T-helper 2 cell treated with Interferon-gamma antibody and Interleukin-4, amounts not matched to agents 5 μg/mL and 100 μg/mL, for 36 hours (primary cell): Measurements from ENCODE around the gene CST6.

ENCODE experiments used
- DNase-seq: peaks from one replicate; pipeline ENCODE4 v3.0.0; 2021; ENCODE audit warnings: low spot score
- H3K27ac Mint-ChIP-seq: one replicate; pipeline ENCODE4 v1.8.0; 2021; ENCODE audit warnings: mild to moderate bottlenecking, mixed read lengths
- H3K27me3 Mint-ChIP-seq: one replicate; pipeline ENCODE4 v1.8.0; 2021; ENCODE audit warnings: low read depth, mixed read lengths
- H3K36me3 Mint-ChIP-seq: one replicate; pipeline ENCODE4 v1.8.0; 2021; ENCODE audit warnings: low read depth, mixed read lengths
- H3K4me1 Mint-ChIP-seq: one replicate; pipeline ENCODE4 v1.8.0; 2021; ENCODE audit warnings: low read depth, mixed read lengths
- H3K4me3 Mint-ChIP-seq: one replicate; pipeline ENCODE4 v1.8.0; 2022; ENCODE audit warnings: mild to moderate bottlenecking, moderate library complexity, mixed read lengths
- H3K9me3 Mint-ChIP-seq: one replicate; pipeline ENCODE4 v1.8.0; 2021; ENCODE audit warnings: mixed read lengths

Gene CST6, protein sequence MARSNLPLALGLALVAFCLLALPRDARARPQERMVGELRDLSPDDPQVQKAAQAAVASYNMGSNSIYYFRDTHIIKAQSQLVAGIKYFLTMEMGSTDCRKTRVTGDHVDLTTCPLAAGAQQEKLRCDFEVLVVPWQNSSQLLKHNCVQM

DNA sequence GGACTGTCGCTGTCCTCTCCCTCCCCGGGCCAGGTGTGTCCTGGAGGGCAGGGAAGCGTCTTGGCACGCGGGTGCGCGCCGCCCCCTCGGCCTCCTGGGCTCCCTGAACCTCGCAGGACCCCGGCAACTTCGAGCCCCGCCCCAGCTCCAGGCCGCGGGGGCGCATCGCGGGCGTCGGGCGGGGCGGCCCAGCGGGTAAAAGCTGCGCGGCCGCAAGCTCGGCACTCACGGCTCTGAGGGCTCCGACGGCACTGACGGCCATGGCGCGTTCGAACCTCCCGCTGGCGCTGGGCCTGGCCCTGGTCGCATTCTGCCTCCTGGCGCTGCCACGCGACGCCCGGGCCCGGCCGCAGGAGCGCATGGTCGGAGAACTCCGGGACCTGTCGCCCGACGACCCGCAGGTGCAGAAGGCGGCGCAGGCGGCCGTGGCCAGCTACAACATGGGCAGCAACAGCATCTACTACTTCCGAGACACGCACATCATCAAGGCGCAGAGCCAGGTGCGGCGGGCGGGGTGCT is at the start of gene CST6:
Gene CST6, plus strand, starts transcription at position 224 of the 519 bp plus-strand sequence. Its CDS starts 37 bp downstream, at position 261.
- Mint-ChIP-seq H3K27me3 (peaks cover 23% of the 10 kb centered on the region), H3K4me1 (no peaks in the 10 kb centered on the region), H3K27ac (no peak within 1 kb of the TSS), H3K4me3 (no peak within 1 kb of the TSS), H3K36me3 (no peaks in the 10 kb centered on the region), H3K9me3 (no peaks in the 10 kb centered on the region)
- no peak for DNase-seq

DNA sequence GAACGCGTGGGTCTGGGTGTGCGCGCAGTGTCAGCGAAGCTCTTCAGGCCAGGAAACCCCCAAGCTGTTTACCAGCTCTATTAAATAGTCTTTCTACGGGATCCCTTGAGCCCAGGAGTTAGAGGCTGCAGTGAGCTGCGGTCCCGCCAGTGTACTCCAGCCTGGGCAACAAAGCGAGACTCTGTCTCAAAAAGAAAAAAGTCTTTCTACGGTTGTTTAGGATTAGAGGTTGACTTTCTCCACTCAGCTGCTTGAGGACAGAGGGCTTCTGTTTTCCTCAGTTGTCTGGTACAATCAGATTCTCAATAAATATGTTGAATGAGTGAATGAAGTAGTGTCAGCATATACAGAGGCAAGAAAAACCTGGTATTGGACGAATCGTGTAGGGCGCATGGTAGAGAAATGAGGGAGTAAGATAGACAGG is 49.7 kb upstream of the CST6 start:
- DNase-seq, result no peak
- no peaks in the 10 kb centered on the region for H3K27me3 Mint-ChIP-seq
- H3K9me3 Mint-ChIP-seq, result no peaks in the 10 kb centered on the region
- H3K4me1 Mint-ChIP-seq, result peaks cover 36% of the 10 kb centered on the region
- peaks cover 38% of the 10 kb centered on the region for H3K36me3 Mint-ChIP-seq
- peak overlapping the region; percentile 82 for H3K4me3 Mint-ChIP-seq
- peak overlapping the region; percentile 69 for H3K27ac Mint-ChIP-seq

DNA sequence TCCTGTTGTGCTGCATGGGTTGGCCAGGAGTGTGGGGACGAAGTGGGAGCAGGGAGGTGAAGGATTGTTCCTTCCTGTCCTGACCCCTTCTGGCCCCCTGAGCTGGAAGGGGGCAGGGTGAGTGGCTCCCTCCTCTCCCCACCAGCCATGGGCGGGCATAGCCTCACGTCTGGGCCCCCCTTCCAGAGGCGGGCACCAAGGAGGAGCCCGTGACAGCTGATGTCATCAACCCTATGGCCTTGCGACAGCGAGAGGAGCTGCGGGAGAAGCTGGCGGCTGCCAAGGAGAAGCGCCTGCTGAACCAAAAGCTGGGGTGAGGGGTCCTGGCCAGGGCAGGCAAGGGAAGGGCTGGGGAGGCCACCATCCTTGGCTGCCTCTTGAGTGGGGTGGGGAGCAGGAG is 46.9 kb upstream of the CST6 start:
- Mint-ChIP-seq H3K4me3 (no peak overlapping the region), H3K27me3 (no peaks in the 10 kb centered on the region), H3K36me3 (peaks cover 49% of the 10 kb centered on the region), H3K9me3 (no peaks in the 10 kb centered on the region), H3K27ac (no peak overlapping the region), H3K4me1 (peaks cover 25% of the 10 kb centered on the region)
- no peak for DNase-seq

DNA sequence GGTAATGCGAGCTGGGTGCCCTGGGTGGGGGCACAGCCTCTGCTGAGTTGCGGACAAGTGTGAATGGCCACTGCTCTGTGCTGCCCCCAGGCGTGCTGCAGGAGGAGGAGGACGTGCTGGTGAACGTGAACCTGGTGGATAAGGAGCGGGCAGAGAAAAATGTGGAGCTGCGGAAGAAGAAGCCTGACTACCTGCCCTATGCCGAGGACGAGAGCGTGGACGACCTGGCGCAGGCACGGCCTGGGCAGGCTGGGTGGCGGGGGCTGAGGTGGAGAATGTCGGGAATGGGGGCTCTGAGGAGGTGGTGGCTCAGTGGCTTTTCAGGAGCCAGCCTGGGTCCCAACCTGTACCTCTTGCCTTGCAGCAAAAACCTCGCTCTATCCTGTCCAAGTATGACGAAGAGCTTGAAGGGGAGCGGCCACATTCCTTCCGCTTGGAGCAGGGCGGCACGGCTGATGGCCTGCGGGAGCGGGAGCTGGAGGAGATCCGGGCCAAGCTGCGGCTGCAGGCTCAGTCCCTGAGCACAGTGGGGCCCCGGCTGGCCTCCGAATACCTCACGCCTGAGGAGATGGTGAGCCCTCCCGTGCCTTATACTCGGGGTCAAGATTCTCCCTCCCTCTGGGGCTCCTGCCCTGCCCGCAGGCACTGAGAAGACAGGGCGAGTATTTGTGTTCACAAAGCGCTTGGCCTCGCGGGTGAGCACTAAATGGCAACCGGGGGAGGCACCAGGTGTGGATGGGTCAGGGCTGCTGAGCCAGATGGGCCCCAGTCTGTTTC is 45.6 kb upstream of the CST6 start:
- H3K4me1 Mint-ChIP-seq, result peaks cover 18% of the 10 kb centered on the region
- no peaks in the 10 kb centered on the region for H3K9me3 Mint-ChIP-seq
- H3K36me3 Mint-ChIP-seq, result peaks cover 56% of the 10 kb centered on the region
- H3K27me3 Mint-ChIP-seq, result no peaks in the 10 kb centered on the region
- H3K27ac Mint-ChIP-seq, result no peak overlapping the region
- no peak for DNase-seq
- no peak overlapping the region for H3K4me3 Mint-ChIP-seq

DNA sequence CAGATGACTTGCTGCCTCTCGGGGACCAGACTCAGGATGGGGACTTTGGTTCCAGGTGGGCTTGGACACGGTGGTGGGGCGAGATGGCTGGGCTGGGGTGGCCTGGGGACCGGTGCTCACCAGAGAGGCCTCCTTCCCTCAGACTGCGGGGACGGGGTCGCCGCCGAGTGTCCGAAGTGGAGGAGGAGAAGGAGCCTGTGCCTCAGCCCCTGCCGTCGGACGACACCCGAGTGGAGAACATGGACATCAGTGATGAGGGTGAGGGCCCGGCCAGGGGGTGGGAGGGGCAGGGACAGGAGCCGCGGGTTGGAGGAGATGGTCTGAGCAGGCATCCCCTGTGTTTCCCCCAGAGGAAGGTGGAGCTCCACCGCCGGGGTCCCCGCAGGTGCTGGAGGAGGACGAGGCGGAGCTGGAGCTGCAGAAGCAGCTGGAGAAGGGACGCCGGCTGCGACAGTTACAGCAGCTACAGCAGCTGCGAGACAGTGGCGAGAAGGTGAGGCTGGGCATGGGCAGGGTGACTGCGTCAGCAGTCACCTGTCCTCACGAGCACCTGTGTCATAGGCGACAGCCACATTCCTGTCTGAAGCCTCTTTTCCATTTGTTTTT is 44.4 kb upstream of the CST6 start:
- Mint-ChIP-seq H3K27me3 (no peaks in the 10 kb centered on the region), H3K4me1 (peaks cover 14% of the 10 kb centered on the region), H3K27ac (no peak overlapping the region), H3K9me3 (no peaks in the 10 kb centered on the region), H3K36me3 (peaks cover 55% of the 10 kb centered on the region), H3K4me3 (no peak overlapping the region)
- DNase-seq, result no peak

DNA sequence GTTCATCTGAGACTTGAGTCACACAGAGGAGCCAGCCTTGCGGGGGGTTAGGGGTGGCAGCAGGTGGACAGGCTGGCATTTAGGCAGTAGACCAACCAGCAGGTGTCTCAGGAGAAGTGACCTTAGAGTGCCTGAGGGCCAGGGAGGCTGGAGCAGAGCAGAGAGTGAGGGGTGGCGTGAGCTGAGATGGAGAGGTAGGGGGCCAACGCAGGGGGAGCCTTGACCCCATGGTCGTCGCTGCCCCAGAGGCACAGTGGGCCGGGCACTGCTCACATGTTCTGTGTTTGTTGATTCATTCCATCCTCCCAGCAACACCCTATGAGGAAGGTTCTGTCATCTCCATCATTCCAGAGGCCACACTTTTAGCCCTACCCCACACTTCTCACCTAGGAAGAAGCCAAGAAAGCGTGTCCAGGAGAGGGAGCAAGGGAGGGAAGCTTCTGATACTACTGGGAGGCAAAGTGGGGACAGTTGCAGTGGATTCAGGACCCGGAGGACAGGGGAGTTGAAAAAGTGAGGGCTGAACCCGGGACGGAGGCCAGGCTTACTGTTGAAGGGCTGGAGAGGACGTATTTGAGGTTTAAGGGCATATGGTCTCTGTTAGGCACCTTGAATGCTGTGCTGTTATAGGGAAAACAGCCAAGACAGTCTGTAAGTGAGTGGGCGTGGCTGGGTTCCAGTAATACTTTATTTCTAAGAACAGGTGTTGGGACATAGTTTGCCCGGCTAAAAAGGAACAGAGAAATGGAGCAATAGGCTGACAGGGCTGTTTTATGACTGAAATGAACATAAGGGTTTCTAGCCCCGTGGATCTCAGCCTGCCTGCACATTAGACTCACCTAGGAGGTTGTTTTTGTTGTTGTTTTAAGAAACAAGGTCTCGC is 43.0 kb upstream of the CST6 start:
- Mint-ChIP-seq H3K9me3 (no peaks in the 10 kb centered on the region), H3K27ac (no peak overlapping the region), H3K4me1 (peaks cover 2% of the 10 kb centered on the region), H3K4me3 (no peak overlapping the region), H3K27me3 (no peaks in the 10 kb centered on the region), H3K36me3 (peaks cover 57% of the 10 kb centered on the region)
- DNase-seq, result no peak

DNA sequence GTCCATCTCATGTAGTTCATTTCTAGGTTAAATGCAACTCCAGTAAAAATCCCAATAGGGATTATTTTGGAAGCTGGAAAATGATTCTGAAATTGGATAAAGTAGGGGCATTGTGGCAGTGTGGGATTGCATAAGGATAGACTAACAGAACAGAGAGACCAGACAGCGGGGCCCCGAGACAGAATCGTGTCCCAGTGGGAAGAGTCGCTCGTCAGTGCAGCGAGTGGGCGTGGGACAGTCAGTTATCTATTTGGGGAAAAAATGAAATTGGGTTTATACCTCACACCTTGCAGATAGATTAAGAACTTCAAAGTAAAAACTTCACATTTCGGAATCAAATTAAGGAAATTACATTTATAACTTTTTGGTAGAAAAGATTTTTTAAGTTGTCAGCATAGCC is 39.7 kb upstream of the CST6 start:
- Mint-ChIP-seq H3K4me3 (no peak overlapping the region), H3K9me3 (no peaks in the 10 kb centered on the region), H3K36me3 (peaks cover 50% of the 10 kb centered on the region), H3K27ac (no peak overlapping the region), H3K27me3 (no peaks in the 10 kb centered on the region), H3K4me1 (no peaks in the 10 kb centered on the region)
- no peak for DNase-seq

DNA sequence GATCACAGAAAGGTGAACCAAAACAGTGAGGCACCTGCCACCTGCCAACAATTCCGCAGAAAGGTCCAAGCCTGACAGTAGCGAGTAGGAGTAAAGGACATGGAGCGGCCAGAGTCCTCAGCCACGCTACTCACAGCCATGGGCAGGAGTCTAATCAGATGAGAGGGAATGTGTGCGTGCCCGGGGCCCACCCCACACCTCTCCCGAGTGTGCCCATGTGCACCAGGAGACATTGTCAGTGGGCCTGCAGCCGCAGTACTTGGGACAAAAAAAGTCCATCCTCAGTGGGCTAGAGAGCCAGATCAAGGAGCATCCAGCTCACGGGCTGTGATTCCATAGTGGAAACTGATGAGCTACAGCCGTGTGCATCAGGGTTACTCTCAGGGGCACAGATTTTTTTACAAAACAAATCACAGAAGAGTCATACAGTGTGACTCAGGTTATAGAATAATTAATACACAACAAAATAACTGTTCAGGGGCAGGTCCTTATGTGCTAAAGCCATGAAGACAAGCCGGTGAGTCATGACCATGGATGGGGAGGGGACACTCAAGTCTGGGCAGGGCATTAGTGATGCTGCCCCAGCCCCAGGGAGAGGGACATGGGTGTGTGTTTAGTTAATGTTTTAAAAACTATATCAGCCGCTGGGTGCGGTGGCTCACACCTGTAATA is 38.2 kb upstream of the CST6 start:
- Mint-ChIP-seq H3K27me3 (no peaks in the 10 kb centered on the region), H3K36me3 (peaks cover 51% of the 10 kb centered on the region), H3K4me3 (no peak overlapping the region), H3K9me3 (no peaks in the 10 kb centered on the region), H3K4me1 (no peaks in the 10 kb centered on the region), H3K27ac (no peak overlapping the region)
- DNase-seq, result no peak

DNA sequence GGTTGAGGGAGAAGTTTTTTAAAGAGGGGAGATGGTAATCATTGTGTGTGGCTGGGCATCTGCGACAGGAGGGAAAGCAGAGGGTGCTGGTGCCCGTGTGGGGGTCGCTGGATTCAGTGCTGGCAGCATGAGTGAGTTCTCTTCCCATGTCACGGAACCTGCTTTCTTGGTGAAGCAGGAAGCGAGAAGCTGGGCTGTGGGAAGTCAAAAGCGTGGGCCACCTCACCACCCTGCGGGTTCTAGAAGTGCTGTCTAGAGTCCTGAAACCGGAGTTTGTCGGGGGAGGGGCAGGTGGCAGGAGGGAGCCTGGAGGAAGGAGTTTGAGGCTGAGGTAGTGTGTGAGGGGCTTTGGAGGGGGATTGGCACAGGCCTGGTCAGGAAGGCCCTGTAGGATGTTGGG is 36.0 kb upstream of the CST6 start:
- Mint-ChIP-seq H3K36me3 (peaks cover 50% of the 10 kb centered on the region), H3K27ac (no peak overlapping the region), H3K4me3 (no peak overlapping the region), H3K27me3 (no peaks in the 10 kb centered on the region), H3K4me1 (no peaks in the 10 kb centered on the region), H3K9me3 (no peaks in the 10 kb centered on the region)
- DNase-seq, result no peak

DNA sequence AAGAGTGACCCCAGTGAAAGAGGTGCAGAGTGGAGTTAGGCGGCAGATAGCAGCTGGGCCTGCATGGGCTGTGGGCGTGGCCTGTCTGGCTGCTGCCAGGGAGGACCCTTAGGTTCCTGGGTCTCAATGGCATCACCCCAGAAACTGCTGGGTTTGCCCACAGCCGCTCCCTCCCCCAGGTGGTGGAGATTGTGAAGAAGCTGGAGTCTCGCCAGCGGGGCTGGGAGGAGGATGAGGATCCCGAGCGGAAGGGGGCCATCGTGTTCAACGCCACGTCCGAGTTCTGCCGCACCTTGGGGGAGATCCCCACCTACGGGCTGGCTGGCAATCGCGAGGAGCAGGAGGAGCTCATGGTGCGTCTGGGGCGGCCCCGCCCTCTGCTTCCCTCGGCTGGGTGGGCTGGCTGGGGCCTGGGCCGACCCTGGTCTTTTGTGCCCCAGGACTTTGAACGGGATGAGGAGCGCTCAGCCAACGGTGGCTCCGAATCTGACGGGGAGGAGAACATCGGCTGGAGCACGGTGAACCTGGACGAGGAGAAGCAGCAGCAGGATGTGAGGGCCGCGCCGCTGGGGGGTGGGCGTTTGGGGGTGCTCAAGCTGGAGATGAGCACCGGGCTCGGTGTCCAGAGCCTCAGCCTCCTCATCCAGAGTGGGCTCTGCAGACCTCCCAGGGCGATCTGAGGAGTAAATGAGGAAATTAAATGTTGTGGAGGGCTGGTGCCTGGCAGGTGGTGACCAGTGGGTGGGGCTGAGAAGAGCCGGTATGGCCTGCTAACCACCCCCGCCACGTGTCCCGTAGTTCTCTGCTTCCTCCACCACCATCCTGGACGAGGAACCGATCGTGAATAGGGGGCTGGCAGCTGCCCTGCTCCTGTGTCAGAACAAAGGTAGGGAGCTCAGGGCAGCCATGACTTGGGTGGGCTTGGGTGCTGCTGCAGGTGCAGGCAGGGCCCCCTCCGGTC is 35.3 kb upstream of the CST6 start:
- no peak overlapping the region for H3K27ac Mint-ChIP-seq

DNA sequence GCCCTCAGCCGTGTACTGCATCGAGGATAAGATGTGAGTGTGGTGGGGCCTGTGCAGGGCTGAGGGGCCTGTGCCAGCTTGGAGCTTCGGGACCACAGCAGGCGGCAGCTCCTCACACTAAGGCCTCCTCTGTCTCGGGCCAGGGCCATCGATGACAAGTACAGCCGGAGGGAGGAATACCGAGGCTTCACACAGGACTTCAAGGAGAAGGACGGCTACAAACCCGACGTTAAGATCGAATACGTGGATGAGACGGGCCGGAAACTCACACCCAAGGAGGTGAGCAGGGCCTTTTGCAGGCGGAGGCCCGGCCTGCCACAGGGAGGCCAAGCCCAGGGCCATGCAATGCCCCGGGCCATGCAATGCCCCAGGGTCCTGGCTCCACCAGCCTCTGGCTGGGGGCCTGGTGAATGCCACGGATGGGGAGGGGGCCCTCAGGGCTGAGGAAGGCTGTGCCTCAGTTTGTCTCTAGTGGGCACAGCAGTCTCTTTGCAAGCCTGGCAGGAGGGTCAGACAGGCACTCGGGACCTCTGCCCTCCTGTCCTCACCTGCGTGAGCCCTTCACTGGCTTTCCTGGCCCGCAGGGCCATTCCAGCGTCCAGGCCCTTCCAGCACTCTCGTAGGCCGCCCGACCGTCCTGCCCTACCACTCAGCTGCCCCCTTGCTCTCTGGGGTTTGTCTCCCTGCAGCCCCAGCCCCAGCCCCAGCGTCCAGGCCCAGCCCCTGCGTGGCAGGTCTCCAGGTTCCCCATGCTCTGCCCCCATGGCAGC is 34.0 kb upstream of the CST6 start:
- Mint-ChIP-seq H3K36me3 (peaks cover 42% of the 10 kb centered on the region), H3K4me1 (no peaks in the 10 kb centered on the region), H3K27me3 (no peaks in the 10 kb centered on the region), H3K9me3 (no peaks in the 10 kb centered on the region), H3K27ac (no peak overlapping the region), H3K4me3 (no peak overlapping the region)
- no peak for DNase-seq

More for the DNA sequence above, 35.3 kb upstream of the CST6 start:
- no peaks in the 10 kb centered on the region for H3K27me3 Mint-ChIP-seq
- H3K4me1 Mint-ChIP-seq, result no peaks in the 10 kb centered on the region
- H3K4me3 Mint-ChIP-seq, result no peak overlapping the region
- H3K9me3 Mint-ChIP-seq, result no peaks in the 10 kb centered on the region
- H3K36me3 Mint-ChIP-seq, result peaks cover 50% of the 10 kb centered on the region
- DNase-seq, result no peak
